ENCODE data around the gene NXPH4. TPM values are rescaled to one million over a fixed set of nuclear protein-coding genes. Genes with fewer than 3 reads are reported as not detected.

Gene NXPH4
- total RNA-seq, 1 experiment from 2014 or later: 20.0 TPM

DNA sequence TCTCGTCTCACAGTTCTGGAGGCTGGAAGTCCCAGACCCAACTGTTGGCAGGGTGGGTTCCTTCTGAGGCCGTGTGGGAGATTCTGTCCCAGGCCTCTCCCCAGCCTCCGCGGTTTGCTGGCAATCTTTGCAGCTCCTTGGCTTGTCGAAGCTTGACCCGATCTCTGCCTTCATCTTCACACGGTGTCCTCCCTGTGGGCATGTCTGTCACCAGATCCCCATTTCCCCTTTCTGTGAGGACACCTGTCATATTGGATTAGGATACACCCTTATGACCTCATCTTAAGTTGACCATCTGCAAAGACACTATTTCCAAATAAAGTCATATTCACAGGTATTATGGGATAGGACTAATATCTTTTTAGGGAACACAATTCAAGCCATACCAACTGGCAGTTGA, 46.6 kb upstream of the NXPH4 start:
- Histone ChIP-seq H4K20me1 (ENCODE audit: insufficient read depth) (no peaks in the 10 kb centered on the region), H3K36me3 (ENCODE audit: control insufficient read depth in 1 of 2, insufficient read depth in 2 of 2, low read length in 2 of 2) (no peaks in the 10 kb centered on the region), H3K9me2 (ENCODE audit: insufficient read depth) (no peaks in the 10 kb centered on the region), H3K79me2 (ENCODE audit: insufficient read depth, low read length) (no peaks in the 10 kb centered on the region), H3K4me2 (ENCODE audit: low read length) (no peak overlapping the region), H3K27me3 (ENCODE audit: insufficient read depth, low read length) (no peaks in the 10 kb centered on the region), H3K27ac (ENCODE audit: low read depth, low read length) (no peak overlapping the region), H2AFZ (ENCODE audit: low read depth, low read length, poor library complexity, severe bottlenecking) (no peak overlapping the region), H3K9me3 (ENCODE audit: control insufficient read depth in 1 of 2, insufficient read depth in 1 of 2, low read depth in 1 of 2, low read length in 2 of 2) (no peaks in the 10 kb centered on the region), H3K4me3 (replicated peaks in 1 of 2; ENCODE audit: low read depth in 1 of 2, low read length in 2 of 2) (no peak overlapping the region), H3K9ac (ENCODE audit: low read length) (no peak overlapping the region), H3K4me1 (ENCODE audit: control insufficient read depth in 1 of 2, insufficient read depth in 2 of 2, low read length in 2 of 2) (peaks cover 15 to 27% of the 10 kb centered on the region in 2 experiments)
- DNase-seq (ENCODE audit: low read depth, low spot score) (no peak), ATAC-seq (no peak)
- CTCF ChIA-PET: interaction anchor here (1.1 to 1.2 kb wide), 2 partner anchors 42 to 58 kb away, joined by 4 to 5 read pairs; partner anchors contain the start of gene LRP1
- BruUV-seq (replicated peaks): no TSS peak
- TF ChIP-seq TCF7L2 (IDR thresholded peaks at IDR 0.05; ENCODE audit: borderline replicate concordance, extremely low read depth, insufficient read depth, insufficient read length) (no peak), SP1 (IDR thresholded peaks at IDR 0.05; ENCODE audit: low read depth) (no peak), RAD21 (IDR thresholded peaks at IDR 0.05; ENCODE audit: low read depth) (no peak), EZH2 (IDR thresholded peaks at IDR 0.05) (no peak), SIN3A (IDR thresholded peaks at IDR 0.05; ENCODE audit: low read depth) (no peak), POLR2AphosphoS5 (IDR thresholded peaks at IDR 0.05; ENCODE audit: low read depth, low read length) (no peak), EZH2phosphoT487 (IDR thresholded peaks at IDR 0.05; ENCODE audit: borderline replicate concordance) (no peak), YY1 (IDR thresholded peaks at IDR 0.05; ENCODE audit: extremely low read depth, insufficient replicate concordance, low read depth, low read length) (no peak), SRF (IDR thresholded peaks at IDR 0.05; ENCODE audit: low read depth) (no peak), FOSL1 (IDR thresholded peaks at IDR 0.05; ENCODE audit: low read depth) (no peak), EGR1 (IDR thresholded peaks at IDR 0.05; ENCODE audit: low read depth) (no peak)
- TF ChIP-seq, protein P1, sequence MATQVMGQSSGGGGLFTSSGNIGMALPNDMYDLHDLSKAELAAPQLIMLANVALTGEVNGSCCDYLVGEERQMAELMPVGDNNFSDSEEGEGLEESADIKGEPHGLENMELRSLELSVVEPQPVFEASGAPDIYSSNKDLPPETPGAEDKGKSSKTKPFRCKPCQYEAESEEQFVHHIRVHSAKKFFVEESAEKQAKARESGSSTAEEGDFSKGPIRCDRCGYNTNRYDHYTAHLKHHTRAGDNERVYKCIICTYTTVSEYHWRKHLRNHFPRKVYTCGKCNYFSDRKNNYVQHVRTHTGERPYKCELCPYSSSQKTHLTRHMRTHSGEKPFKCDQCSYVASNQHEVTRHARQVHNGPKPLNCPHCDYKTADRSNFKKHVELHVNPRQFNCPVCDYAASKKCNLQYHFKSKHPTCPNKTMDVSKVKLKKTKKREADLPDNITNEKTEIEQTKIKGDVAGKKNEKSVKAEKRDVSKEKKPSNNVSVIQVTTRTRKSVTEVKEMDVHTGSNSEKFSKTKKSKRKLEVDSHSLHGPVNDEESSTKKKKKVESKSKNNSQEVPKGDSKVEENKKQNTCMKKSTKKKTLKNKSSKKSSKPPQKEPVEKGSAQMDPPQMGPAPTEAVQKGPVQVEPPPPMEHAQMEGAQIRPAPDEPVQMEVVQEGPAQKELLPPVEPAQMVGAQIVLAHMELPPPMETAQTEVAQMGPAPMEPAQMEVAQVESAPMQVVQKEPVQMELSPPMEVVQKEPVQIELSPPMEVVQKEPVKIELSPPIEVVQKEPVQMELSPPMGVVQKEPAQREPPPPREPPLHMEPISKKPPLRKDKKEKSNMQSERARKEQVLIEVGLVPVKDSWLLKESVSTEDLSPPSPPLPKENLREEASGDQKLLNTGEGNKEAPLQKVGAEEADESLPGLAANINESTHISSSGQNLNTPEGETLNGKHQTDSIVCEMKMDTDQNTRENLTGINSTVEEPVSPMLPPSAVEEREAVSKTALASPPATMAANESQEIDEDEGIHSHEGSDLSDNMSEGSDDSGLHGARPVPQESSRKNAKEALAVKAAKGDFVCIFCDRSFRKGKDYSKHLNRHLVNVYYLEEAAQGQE (IDR thresholded peaks at IDR 0.05; ENCODE audit: low read depth): no peak
- intact Hi-C loops (cut with micrococcal nuclease): no loop called here
- POLR2A ChIA-PET: no interaction called here
- RAD21 ChIA-PET (ENCODE audit: low non-redundant PET in 1 of 2, low total read pairs in 2 of 2, uncharacterized antibody in 2 of 2, unreplicated experiment in 2 of 2): no interaction called here

Measured in HCT116 (cell line).